ENCODE data around the gene GBA3.

The GBA3 gene

GRCh38 chr4:22787753-22788375 lies 95.1 kb downstream of the GBA3 start:
- DNase-seq, result no peak

GRCh38 chr4:22790631-22791030 lies 97.9 kb downstream of the GBA3 start:
- no peak for DNase-seq

- no peak for DNase-seq
Observed at GRCh38 chr4:22794732-22795131, 102.0 kb downstream of the GBA3 start.

GRCh38 chr4:22801391-22801790 lies 108.7 kb downstream of the GBA3 start:
- no peak for DNase-seq

GRCh38 chr4:22802876-22803275 lies 110.1 kb downstream of the GBA3 start:
- no peak for DNase-seq

- DNase-seq, result no peak
Observed at GRCh38 chr4:22803512-22803911, 110.8 kb downstream of the GBA3 start.

GRCh38 chr4:22814906-22815305 lies 122.2 kb downstream of the GBA3 start:
- DNase-seq, result no peak

GRCh38 chr4:22824091-22824490 lies 131.4 kb downstream of the GBA3 start:
- no peak for DNase-seq

- DNase-seq, result no peak
Observed at GRCh38 chr4:22842360-22843018, 149.8 kb downstream of the GBA3 start.

- DNase-seq, result no peak
Observed at GRCh38 chr4:22848332-22848731, 155.6 kb downstream of the GBA3 start.

- DNase-seq, result no peak
Observed at GRCh38 chr4:22850055-22850454, 157.3 kb downstream of the GBA3 start.

GRCh38 chr4:22850630-22851029 lies 157.9 kb downstream of the GBA3 start:
- DNase-seq, result no peak

- no peak for DNase-seq
Observed at GRCh38 chr4:22857411-22857810, 164.7 kb downstream of the GBA3 start.

GRCh38 chr4:22859318-22859717 lies 166.6 kb downstream of the GBA3 start:
- DNase-seq, result no peak
